BLaER1 treated with 17β-estradiol and CSF1 and Interleukin-3, amounts not matched to agents 10 nM and 100 nM (cell line): ENCODE measurements around the gene ZDHHC19.
A peak's percentile ranks its signal among the peaks of the same experiment; 100 is the strongest.
"Not testable (repeated sequence)": the region's sequence is repeated elsewhere in the genome, so short reads cannot be mapped to it uniquely, and the experiment has no call there.

Source experiments
- H3K27ac ChIP-seq, 11 experiments: shearing (Covaris generic); formaldehyde crosslinking; 2 replicates each; pipeline ENCODE4 v1.8.1; 2022
- H3K27me3 ChIP-seq, 11 experiments: shearing (Covaris generic); formaldehyde crosslinking; 2 replicates each; pipeline ENCODE4 v1.8.1; 2022
- H3K36me3 ChIP-seq, 11 experiments: shearing (Covaris generic); formaldehyde crosslinking; 2 replicates each; pipeline ENCODE4 v1.8.1; 2022
- H3K4me1 ChIP-seq, 10 experiments: shearing (Covaris generic); formaldehyde crosslinking; 2 replicates each; pipeline ENCODE4 v1.8.1; 2022
- H3K4me2 ChIP-seq, 11 experiments: shearing (Covaris generic); formaldehyde crosslinking; 2 replicates each; pipeline ENCODE4 v1.8.1; 2022
- H3K4me3 ChIP-seq, 10 experiments: shearing (Covaris generic); formaldehyde crosslinking; 2 replicates each; pipeline ENCODE4 v1.8.1; 2022
- H3K9ac ChIP-seq, 11 experiments: shearing (Covaris generic); formaldehyde crosslinking; 2 replicates each; pipeline ENCODE4 v1.8.1; 2022
- H3K9me3 ChIP-seq, 11 experiments: shearing (Covaris generic); formaldehyde crosslinking; replicated peaks in 1 of 11; 2 replicates each; pipeline ENCODE4 v1.8.1; 2022
- H4K20me1 ChIP-seq, 11 experiments: shearing (Covaris generic); formaldehyde crosslinking; 2 replicates each; pipeline ENCODE4 v1.8.1; 2022
- Cebpa-rat ChIP-seq, 11 experiments: shearing (Covaris generic); IDR thresholded peaks; 2 replicates each; pipeline ENCODE4 v1.8.1; 2022

ZDHHC19 gene

DNA sequence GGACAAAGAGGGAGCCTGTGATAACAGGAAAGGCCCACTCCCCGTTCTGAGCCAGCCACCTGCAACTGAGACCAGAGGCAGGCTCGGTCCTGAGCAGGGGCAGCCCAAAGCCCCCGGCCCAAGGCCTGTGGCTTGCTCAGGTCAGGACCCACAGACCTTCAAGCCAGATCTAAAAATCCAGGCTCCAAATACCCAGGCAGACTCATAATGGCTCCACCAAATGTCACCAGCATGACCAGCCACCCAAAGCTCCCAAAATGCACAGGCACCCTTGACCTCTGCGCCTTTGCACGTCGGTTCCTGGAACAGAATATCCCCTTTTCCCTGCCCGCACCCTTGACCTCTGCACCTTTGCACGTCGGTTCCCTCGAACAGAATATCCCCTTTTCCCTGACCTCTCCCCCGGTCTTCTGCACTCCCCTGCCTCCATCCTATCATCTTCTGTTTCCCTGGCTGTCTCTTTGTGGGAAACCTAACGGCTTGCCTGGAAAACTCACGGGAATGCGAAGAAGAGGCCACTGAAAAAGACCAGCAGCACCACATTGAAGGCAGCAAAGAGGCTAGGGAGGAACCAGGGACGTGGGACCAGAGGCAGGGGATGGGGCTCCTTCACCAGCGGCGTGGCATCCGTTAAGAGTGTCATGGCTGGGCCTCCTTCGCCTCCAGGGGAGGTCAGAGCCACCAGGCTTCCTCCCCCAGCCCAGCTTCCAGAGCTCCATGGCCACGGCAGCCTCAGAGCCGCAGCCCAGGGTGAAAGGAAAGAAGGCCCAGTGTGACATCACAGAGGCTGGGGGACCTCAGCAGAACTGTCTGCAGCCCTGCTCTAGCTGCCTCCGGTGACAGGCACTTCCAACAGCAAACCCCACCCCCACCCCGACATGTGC is at the start of gene ZDHHC19:
ZDHHC19 (minus strand) TSS at position 728 of the 884 bp plus-strand sequence; CDS start at position 643, 85 bp downstream.
- H3K4me3 ChIP-seq: no peak within 1 kb of the TSS
- H3K4me1 ChIP-seq: peaks cover 10 to 51% (median 25%) of the 10 kb centered on the region in 10 experiments; a peak in 18 of 20 replicates
- peak within 1 kb of the TSS in 3 of 11 experiments; percentile 15 to 36 (median 33); a peak in 5 of 22 replicates for H3K4me2 ChIP-seq
- peak within 1 kb of the TSS in 1 of 11 experiments; percentile 3; a peak in 2 of 22 replicates for H3K27ac ChIP-seq
- H3K9me3 ChIP-seq: peaks cover 0 to 6% (median 2%) of the 10 kb centered on the region in 11 experiments; a peak in 7 of 22 replicates
- H3K9ac ChIP-seq: no peak within 1 kb of the TSS
- H4K20me1 ChIP-seq: no peaks in the 10 kb centered on the region
- H3K27me3 ChIP-seq: no peaks in the 10 kb centered on the region
- no peak for TF ChIP-seq Cebpa-rat (IDR thresholded peaks at IDR 0.05)
- no peaks in the 10 kb centered on the region for H3K36me3 ChIP-seq

DNA sequence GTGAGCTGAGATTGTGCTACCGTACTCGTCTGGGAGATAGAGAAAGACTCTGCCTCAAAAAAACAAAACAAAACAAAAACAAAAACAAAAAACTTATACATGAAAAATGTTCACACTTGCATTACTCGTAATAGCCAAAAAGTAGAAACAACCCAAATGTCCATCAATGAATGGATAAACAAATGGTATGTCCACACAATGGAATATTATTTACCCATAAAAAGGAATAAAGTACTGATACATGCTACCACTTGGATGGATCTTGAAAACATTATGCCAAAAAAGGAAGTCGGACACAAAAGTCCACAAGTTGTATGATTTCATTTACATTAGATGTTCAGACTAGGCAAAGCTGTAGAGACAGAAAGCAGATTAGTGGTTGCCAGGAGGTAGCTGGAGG is 49.6 kb upstream of the ZDHHC19 start:
- H3K36me3 ChIP-seq: peaks cover 57 to 100% (median 80%) of the 10 kb centered on the region in 11 experiments
- H4K20me1 ChIP-seq: peaks cover 0 to 87% (median 6%) of the 10 kb centered on the region in 11 experiments; a peak in 10 of 22 replicates
- H3K4me1 ChIP-seq: no peaks in the 10 kb centered on the region
- H3K9ac ChIP-seq: no peak overlapping the region
- H3K9me3 ChIP-seq: peaks cover 0 to 11% (median 3%) of the 10 kb centered on the region in 11 experiments; a peak in 7 of 22 replicates
- no peak for TF ChIP-seq Cebpa-rat (IDR thresholded peaks at IDR 0.05)
- no peaks in the 10 kb centered on the region for H3K27me3 ChIP-seq
- H3K4me3 ChIP-seq: no peak overlapping the region
- H3K27ac ChIP-seq: no peak overlapping the region
- no peak overlapping the region for H3K4me2 ChIP-seq

GRCh38 chr3:196255776-196256175 is 44.6 kb upstream of the ZDHHC19 start:
- no peak for TF ChIP-seq Cebpa-rat (IDR thresholded peaks at IDR 0.05)
- no peak overlapping the region for H3K4me3 ChIP-seq
- H3K4me1 ChIP-seq: peaks cover 8 to 20% (median 15%) of the 10 kb centered on the region in 10 experiments
- peak overlapping the region in 1 of 11 experiments; percentile 42; a peak in 2 of 22 replicates for H3K9ac ChIP-seq
- no peaks in the 10 kb centered on the region for H3K27me3 ChIP-seq
- peaks cover 0 to 19% (median 15%) of the 10 kb centered on the region in 11 experiments; a peak in 18 of 22 replicates for H3K9me3 ChIP-seq
- H3K4me2 ChIP-seq: no peak overlapping the region
- H3K36me3 ChIP-seq: peaks cover 48 to 96% (median 66%) of the 10 kb centered on the region in 11 experiments
- H4K20me1 ChIP-seq: peaks cover 0 to 72% (median 3%) of the 10 kb centered on the region in 11 experiments; a peak in 9 of 22 replicates
- no peak overlapping the region for H3K27ac ChIP-seq

DNA sequence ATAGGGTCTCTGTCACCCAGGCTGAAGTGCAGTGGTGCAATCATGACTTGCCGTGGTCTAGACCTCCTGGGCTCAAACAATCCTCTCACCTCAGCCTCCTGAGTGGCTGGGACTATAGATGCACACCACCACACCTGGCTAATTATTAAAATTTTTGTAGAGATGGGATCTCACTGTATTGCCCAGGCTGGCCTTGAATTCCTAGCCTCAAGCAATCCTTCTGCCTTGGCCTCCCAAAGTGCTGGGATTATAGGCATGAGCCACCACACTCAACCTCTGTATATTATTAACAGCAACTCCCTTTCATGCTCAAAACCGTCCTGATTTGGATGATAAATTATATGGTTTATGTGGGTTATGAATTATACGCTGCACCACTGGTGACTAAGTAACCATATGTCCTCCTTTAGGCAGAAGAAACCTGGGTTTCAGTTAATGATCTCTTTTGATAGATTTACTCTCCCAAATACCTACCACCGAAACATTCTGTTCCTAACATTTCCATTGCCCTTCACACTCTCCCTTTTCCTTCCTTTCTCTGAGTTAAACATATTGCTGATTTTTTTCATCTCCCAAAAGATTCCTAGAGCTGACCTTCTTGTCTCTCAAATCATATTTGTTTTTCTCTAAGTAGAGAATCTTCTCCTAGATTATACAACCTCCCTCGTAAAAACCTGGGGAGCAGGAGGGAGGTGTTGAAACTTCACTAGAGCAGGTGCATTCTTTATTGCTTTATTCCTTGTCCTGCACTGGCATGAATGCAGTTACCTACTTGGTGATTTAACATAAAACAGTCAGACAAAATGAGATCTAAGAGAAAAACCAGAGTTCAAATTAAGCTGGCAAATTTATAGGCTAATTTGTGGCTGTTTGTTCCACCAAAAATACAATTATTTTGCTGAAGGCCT is 43.4 kb upstream of the ZDHHC19 start:
- no peak overlapping the region for H3K27ac ChIP-seq
- H3K27me3 ChIP-seq: no peaks in the 10 kb centered on the region
- peaks cover 8 to 20% (median 15%) of the 10 kb centered on the region in 10 experiments for H3K4me1 ChIP-seq
- H3K9me3 ChIP-seq: peaks cover 0 to 27% (median 26%) of the 10 kb centered on the region in 11 experiments; a peak in 18 of 22 replicates
- H3K9ac ChIP-seq: peak overlapping the region in 1 of 11 experiments; percentile 42; a peak in 1 of 22 replicates
- peaks cover 0 to 70% (median 3%) of the 10 kb centered on the region in 11 experiments; a peak in 9 of 22 replicates for H4K20me1 ChIP-seq
- H3K36me3 ChIP-seq: peaks cover 52 to 96% (median 68%) of the 10 kb centered on the region in 11 experiments
- TF ChIP-seq Cebpa-rat (IDR thresholded peaks at IDR 0.05): no peak
- no peak overlapping the region for H3K4me3 ChIP-seq
- no peak overlapping the region for H3K4me2 ChIP-seq

DNA sequence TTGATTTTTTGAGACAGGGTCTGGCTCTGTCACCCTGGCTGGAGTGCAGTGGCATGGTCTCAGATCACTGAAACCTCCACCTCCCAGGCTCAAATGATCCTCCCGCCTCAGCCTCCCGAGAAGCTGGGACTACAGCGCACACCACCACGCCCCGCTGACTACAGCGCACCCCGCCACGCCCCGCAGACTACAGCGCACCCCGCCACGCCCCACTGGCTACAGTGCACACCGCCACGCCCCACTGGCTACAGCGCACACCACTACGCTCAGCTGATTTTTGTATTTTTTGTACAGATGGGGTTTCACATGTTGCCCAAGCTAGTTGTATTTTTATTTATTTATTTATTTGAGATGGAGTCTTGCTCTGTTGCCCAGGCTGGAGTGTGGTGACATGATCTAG is 40.7 kb upstream of the ZDHHC19 start:
- Histone ChIP-seq H3K27me3 (no peaks in the 10 kb centered on the region), H4K20me1 (peaks cover 0 to 55% (median 0%) of the 10 kb centered on the region in 11 experiments; a peak in 4 of 22 replicates), H3K36me3 (peaks cover 65 to 96% (median 79%) of the 10 kb centered on the region in 11 experiments), H3K4me1 (peaks cover 8 to 20% (median 15%) of the 10 kb centered on the region in 10 experiments), H3K9me3 (peaks cover 0 to 36% (median 28%) of the 10 kb centered on the region in 11 experiments; a peak in 19 of 22 replicates), H3K4me3 (no peak overlapping the region), H3K4me2 (peak overlapping the region; percentile 1 to 61 (median 43); a peak in 19 of 22 replicates), H3K9ac (no peak overlapping the region; a peak in 2 of 22 replicates), H3K27ac (peak overlapping the region in 8 of 11 experiments; percentile 3 to 57 (median 38); a peak in 9 of 22 replicates)
- no peak for TF ChIP-seq Cebpa-rat (IDR thresholded peaks at IDR 0.05)

DNA sequence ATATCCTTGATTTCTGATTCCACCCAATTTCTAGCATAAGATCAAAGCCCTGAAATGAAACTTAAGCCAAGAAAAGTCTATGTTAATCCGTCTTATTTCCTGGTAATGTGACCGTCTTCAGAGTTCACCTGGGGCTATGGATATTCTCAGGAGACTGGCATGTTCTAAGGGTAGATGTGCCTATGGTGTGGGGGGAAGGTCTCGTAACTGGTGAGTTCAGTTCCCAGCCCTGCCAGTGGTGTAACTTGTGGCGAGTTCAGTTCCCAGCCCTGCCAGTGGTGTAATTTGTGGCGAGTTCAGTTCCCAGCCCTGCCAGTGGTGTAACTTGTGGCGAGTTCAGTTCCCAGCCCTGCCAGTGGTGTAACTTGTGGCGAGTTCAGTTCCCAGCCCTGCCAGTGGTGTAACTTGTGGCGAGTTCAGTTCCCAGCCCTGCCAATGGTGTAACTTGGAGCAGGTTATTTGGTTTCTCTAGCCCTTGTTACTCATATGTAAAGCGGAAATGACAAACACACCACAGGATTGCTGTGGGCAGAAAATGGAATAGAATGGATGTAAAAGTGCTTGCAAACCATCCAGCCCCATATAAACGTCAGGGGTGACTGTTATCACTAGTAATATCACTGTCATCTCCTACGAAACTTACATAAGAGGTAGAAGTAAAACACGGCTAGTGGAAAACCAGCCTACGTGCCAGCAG is 35.6 kb upstream of the ZDHHC19 start:
- H3K27me3 ChIP-seq: no peaks in the 10 kb centered on the region
- H3K9me3 ChIP-seq: peaks cover 9 to 60% (median 47%) of the 10 kb centered on the region in 11 experiments; a peak in 19 of 22 replicates
- H3K4me1 ChIP-seq: peaks cover 1 to 8% (median 4%) of the 10 kb centered on the region in 10 experiments; a peak in 19 of 20 replicates
- no peak overlapping the region for H3K4me2 ChIP-seq
- peaks cover 79 to 95% (median 90%) of the 10 kb centered on the region in 11 experiments for H3K36me3 ChIP-seq
- peaks cover 0 to 33% (median 0%) of the 10 kb centered on the region in 11 experiments; a peak in 4 of 22 replicates for H4K20me1 ChIP-seq
- TF ChIP-seq Cebpa-rat (IDR thresholded peaks at IDR 0.05): peak in 4 of 11 experiments; percentile 44 to 79 (median 53); a peak in 4 of 22 replicates
- no peak overlapping the region for H3K9ac ChIP-seq
- peak overlapping the region in 6 of 11 experiments; percentile 9 to 50 (median 22); a peak in 7 of 22 replicates for H3K27ac ChIP-seq
- no peak overlapping the region for H3K4me3 ChIP-seq

DNA sequence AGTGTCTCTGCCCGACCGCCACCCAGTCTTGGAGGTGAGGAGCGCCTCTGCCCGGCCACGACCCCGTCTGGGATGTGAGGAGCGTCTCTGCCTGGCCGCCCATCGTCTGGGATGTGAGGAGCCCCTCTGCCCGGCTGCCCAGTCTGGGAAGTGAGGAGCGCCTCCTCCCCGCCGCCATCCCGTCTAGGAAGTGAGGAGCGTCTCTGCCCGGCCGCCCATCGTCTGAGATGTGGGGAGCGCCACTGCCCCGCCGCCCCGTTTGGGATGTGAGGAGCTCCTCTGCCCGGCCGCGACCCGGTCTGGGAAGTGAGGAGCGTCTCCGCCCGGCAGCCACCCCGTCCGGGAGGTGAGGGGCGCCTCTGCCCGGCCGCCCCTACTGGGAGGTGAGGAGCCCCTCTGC is 33.0 kb upstream of the ZDHHC19 start:
- peaks cover 82 to 95% (median 90%) of the 10 kb centered on the region in 11 experiments for H3K36me3 ChIP-seq
- peaks cover 9 to 40% (median 24%) of the 10 kb centered on the region in 11 experiments; a peak in 19 of 22 replicates for H3K9me3 ChIP-seq
- not testable (repeated sequence) for H3K4me1 ChIP-seq, H3K4me2 ChIP-seq, H3K27ac ChIP-seq, H3K9ac ChIP-seq, H3K27me3 ChIP-seq, H3K4me3 ChIP-seq
- H4K20me1 ChIP-seq: peaks cover 0 to 19% (median 0%) of the 10 kb centered on the region in 11 experiments; a peak in 3 of 22 replicates
